Endothelial cell of hepatic sinusoid (primary cell): Measurements from ENCODE around the gene A1BG.

Source experiments
- in situ Hi-C: cut with HindIII; loops from 2 replicates; pipeline ENCODE4 v1.10.0; 2017; ENCODE audit warnings: low sequenced_read_pairs

A1BG gene

DNA sequence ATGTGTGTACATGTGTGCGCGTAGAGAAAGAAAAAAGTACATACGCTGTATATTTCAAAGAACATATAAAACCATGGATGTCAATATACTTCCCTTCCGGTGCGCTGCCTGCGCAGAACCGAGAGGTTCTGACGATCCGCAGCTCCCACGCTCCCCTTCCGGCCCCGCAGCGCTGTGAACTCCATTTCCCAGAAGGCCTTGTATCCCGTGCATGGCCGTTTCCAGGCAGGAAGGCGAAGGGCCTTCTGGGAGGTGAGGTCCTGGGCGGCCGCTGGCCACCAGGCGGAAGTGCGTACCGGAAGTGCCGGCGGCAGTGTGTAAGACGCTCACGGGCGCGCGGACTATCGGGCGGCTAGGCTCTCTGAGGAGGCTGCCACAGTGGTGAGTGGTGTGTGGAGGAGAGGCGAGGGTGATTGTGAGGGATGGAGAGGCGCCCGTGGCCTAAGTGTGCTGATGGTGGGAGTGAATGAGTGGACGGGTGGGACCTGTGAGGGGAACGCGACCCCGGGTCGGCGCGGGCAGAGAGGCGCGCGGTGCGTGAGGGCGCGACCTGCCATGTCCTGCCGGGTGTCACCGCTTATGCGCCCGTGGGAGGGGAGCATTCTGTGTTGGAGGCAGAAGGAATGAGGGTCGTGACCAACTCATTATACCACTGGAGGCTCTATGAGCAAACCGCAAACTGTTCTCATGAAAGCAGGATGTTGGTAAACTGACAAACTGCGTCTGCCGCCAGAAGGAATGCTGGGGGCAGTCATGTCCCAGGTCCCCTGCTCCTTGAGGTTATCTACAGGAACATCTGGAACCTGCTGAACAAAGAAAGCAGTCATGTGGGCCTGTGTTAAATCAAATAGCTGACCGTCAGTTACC is 48.0 kb downstream of the A1BG start, which contains the start of gene ERVK3-1:
ERVK3-1 (plus strand) TSS at position 313 of the 867 bp plus-strand sequence. CDS start 6,792 bp downstream, outside the sequence.
- in situ Hi-C loops: no loop called here

DNA sequence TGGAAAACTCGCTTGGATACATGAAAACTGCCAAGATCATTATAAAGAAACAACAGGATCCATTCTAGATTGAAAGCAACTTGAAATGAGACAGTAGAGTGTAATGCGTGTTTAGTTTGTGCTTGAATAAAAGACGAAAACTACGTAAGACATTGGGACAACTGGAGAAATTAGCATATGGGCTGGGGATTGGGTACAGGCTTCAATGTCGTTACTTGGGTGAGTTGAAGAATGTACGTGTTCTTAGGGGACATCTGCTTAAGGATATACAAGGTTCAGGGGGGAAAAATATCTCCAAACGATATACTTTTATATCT is 48.6 kb downstream of the A1BG start:
- in situ Hi-C loops: no loop called here

DNA sequence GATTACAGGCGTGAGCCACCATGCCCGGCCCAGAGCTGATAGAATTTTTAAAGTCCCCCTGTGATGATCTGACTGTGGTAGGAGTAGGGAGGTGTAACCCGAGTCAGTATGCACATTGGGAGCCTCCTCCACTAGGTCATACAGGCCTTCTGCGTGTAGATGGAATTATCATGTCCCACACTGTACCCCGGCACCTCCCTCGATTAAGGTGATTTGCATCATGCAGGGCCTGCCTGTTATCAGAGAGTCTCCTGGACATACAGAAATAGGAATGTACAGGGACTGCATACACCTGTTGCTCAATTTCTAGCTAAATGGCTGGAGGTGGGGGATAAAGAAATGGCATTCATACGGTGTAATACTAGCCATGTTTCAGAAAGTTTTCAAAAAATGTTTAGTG is 49.0 kb downstream of the A1BG start:
- in situ Hi-C loops: no loop called here

DNA sequence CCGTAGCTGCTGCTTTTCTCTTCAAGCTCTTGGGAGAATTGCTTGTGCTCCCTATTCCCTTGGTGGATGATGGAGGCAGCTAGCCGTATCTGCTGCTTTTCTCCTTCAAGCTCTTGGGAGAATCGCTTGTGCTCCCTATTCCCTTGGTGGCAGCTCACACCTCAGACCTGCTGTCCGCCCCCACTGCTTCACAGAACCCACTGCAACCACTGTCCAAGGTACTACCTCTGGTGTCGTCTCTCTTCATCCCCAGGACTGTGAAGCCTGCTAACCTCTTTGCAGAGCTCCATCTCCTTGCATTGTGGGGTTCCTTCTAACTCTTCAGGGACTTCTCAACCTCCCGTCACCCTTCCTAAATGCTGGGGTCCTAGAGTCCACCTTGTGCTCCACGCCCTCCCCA is 52.7 kb downstream of the A1BG start:
- in situ Hi-C loops: no loop called here

DNA sequence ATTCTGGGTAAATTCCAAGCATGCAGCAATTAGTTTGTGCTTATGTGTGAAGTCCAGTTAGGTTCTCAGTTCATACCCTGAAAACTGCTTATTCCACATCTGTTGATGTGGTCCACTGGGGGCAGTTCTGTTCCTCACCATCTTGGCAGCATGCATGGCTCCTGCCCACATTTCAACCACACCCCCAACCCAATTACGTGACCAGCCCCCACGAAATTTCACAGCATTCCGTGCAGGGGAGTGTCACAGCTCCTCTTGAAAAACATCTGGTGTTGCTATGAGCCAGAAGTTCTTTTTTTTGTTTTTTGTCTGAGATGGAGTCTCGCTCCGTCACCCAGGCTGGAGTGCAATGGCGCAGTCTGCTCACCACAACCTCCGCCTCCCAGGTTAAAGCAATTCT is 57.2 kb downstream of the A1BG start:
- in situ Hi-C loops: no loop called here
